AG04449 (cell line): Measurements from ENCODE around the gene RPLP2.

ENCODE experiments used
- CTCF ChIA-PET: fragments of 350-600 bp; formaldehyde crosslinking; extraction: SDS; loops from one replicate; lab custom pipeline; 2021; ENCODE audit warnings: antibody characterized with exemption; lab: Yijun Ruan, JAX
- POLR2A ChIA-PET: fragments of 400-600, 350-600 bp; formaldehyde crosslinking; extraction: SDS; loops from one replicate; lab custom pipeline; 2020; ENCODE audit warnings: antibody characterized with exemption, inconsistent platforms; lab: Yijun Ruan, JAX
- DNase-seq: peaks from one replicate; pipeline ENCODE4 v3.0.0-alpha.2; 2010; ENCODE audit warnings: low read depth, low spot score
- H3K4me3 ChIP-seq: 2 replicates; pipeline ENCODE4 v1.5.1; 2011; ENCODE audit warnings: low read depth, mild to moderate bottlenecking, control low read depth, low read length
- TF ChIP-seq, protein P1 (sequence below): IDR thresholded peaks from one replicate; pipeline ENCODE4 v1.5.1; 2011; ENCODE audit warnings: mild to moderate bottlenecking, moderate library complexity, low read length, control low read depth, inconsistent platforms; ENCODE audit not compliant: insufficient read depth; ENCODE audit errors: missing control alignments

RPLP2 gene

DNA sequence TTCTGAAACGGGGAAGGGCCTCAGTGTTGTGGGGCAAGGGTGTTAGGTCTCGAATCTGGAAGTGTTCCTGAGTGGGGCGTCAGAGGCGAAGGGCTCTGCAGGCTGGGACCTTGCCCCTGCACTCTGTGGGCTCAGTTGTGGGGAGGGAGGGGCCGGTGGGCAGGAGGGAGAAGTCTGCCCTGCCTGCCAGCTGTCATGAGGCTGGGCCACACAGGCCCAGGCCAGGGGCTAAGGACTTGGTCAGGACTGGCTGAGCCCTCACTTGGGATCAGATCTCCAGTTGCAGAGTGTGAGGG, 18.1 kb downstream of the RPLP2 start, which contains the start of gene CRACR2B:
TSS of gene CRACR2B (plus strand) at position 23 of the 296 bp plus-strand sequence. CDS start 689 bp downstream, outside the sequence.
- CTCF ChIA-PET, result interaction anchor here (1.4 kb wide), 1 partner anchor 12 kb away, joined by 4 read pairs; no protein-coding TSS in a partner anchor
- no peak for DNase-seq
- H3K4me3 ChIP-seq, result no peak within 1 kb of the TSS
- TF ChIP-seq, protein P1, sequence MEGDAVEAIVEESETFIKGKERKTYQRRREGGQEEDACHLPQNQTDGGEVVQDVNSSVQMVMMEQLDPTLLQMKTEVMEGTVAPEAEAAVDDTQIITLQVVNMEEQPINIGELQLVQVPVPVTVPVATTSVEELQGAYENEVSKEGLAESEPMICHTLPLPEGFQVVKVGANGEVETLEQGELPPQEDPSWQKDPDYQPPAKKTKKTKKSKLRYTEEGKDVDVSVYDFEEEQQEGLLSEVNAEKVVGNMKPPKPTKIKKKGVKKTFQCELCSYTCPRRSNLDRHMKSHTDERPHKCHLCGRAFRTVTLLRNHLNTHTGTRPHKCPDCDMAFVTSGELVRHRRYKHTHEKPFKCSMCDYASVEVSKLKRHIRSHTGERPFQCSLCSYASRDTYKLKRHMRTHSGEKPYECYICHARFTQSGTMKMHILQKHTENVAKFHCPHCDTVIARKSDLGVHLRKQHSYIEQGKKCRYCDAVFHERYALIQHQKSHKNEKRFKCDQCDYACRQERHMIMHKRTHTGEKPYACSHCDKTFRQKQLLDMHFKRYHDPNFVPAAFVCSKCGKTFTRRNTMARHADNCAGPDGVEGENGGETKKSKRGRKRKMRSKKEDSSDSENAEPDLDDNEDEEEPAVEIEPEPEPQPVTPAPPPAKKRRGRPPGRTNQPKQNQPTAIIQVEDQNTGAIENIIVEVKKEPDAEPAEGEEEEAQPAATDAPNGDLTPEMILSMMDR, result no peak
- POLR2A ChIA-PET, result interaction anchor here (8.7 kb wide), 1 partner anchor 17 kb away, joined by 109 read pairs; the partner anchor contains the start of genes POLR2L and TSPAN4

- CTCF ChIA-PET, result interaction anchor here (1.0 to 1.4 kb wide), 3 partner anchors 12 to 70 kb away, joined by 3 to 4 read pairs (median 4); no protein-coding TSS in a partner anchor
- POLR2A ChIA-PET, result interaction anchor here (1.0 to 8.7 kb wide), 3 partner anchors 9 to 19 kb away, joined by 4 to 109 read pairs (median 96); partner anchors contain the start of genes PNPLA2, POLR2L, RPLP2 and TSPAN4
- TF ChIP-seq, protein P1, result no peak
- no peak for DNase-seq
- H3K4me3 ChIP-seq, result no peak overlapping the region
These were observed 18.9 kb downstream of the RPLP2 start for GRCh38 chr11:828506-829175.

DNA sequence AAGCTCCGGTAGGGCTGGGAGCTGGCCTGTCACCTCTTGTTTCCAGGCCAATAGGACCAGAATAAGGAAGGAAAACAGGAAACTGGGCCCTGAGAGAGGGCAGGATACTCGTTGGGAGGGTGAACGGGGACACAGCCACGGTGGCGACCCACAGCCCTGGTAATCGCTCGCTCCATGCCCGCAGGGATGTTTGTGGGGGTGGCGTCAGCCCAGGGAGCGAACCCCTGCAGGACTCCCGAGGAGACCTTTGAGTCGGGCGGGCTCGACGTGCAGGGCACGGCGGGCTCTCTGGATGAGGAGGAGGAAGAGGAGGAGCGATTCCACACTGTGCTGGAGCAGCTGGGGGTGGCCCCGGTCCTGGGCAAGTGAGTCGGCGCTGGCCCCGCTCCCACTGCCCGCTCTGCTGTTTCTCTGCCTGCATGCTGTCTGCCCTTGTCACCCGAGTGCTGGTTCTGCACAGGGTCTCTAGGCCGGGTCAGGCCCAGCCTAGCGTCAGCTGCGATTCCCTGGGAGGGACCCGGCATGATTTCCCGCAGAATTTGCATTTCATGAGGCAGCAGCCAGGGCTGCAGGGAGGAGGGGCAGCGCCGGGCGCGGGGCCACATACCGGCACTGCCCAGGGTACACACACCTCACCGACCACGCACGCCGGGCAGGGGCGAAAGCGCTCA, 19.5 kb downstream of the RPLP2 start:
- H3K4me3 ChIP-seq, result peak overlapping the region; percentile 33

DNA sequence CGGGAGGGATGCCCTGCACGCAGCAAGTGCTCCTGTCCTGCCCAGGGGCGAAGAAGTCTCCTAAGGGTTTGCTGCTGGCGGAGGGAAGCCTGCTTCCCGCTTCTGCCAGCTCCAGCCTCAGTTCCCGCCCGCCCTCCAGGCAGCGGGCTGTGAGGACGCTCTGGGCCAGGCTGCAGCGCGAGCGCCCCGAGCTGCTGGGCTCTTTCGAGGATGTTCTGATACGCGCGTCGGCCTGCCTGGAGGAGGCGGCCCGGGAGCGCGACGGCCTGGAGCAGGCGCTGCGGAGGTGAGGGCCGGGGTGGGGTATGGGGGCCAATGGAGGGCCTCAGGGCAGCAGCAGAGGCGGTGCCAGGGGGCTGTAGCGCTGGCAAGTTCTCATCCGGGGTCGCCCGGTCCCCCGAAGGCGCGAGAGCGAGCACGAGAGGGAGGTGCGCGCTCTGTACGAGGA, 20.1 kb downstream of the RPLP2 start:
- H3K4me3 ChIP-seq, result peak overlapping the region; percentile 33
- CTCF ChIA-PET, result interaction anchor here (1.3 kb wide), 1 partner anchor 18 kb away, joined by 4 read pairs; no protein-coding TSS in a partner anchor
- TF ChIP-seq, protein P1, result no peak
- no peak for DNase-seq
- POLR2A ChIA-PET, result interaction anchor here (1.0 to 8.7 kb wide), 5 partner anchors 10 to 19 kb away, joined by 3 to 109 read pairs (median 3); partner anchors contain the start of genes PNPLA2, POLR2L and TSPAN4

More for the DNA sequence above, 19.5 kb downstream of the RPLP2 start:
- DNase-seq, result no peak
- POLR2A ChIA-PET, result interaction anchor here (1.0 to 8.7 kb wide), 4 partner anchors 10 to 20 kb away, joined by 3 to 109 read pairs (median 50); partner anchors contain the start of genes PNPLA2, POLR2L, RPLP2 and TSPAN4
- CTCF ChIA-PET, result interaction anchor here (1.0 to 1.3 kb wide), 2 partner anchors 18 to 69 kb away, joined by 3 to 4 read pairs; no protein-coding TSS in a partner anchor
- TF ChIP-seq, protein P1, result no peak

GRCh38 chr11:830295-831117, 20.7 kb downstream of the RPLP2 start:
- ChIA-PET POLR2A (interaction anchor here (1.0 to 8.7 kb wide), 5 partner anchors 10 to 20 kb away, joined by 3 to 109 read pairs (median 3); partner anchors contain the start of genes PNPLA2, POLR2L and TSPAN4), CTCF (interaction anchor here (1.2 to 1.3 kb wide), 2 partner anchors 9 to 94 kb away, joined by 3 to 7 read pairs; no protein-coding TSS in a partner anchor)
- peak overlapping the region; percentile 43 for H3K4me3 ChIP-seq
- TF ChIP-seq, protein P1, result no peak
- DNase-seq, result no peak
